Suppressor macrophage treated with lipopolysaccharide for 4 hours (primary cell): ENCODE measurements around the gene GSTO1.

Source experiments
- DNase-seq: peaks from one replicate; pipeline ENCODE4 v3.0.0-alpha.2; 2020

The GSTO1 gene

GRCh38 chr10:104307576-104308438 lies 53.1 kb downstream of the GSTO1 start:
- no peak for DNase-seq

DNA sequence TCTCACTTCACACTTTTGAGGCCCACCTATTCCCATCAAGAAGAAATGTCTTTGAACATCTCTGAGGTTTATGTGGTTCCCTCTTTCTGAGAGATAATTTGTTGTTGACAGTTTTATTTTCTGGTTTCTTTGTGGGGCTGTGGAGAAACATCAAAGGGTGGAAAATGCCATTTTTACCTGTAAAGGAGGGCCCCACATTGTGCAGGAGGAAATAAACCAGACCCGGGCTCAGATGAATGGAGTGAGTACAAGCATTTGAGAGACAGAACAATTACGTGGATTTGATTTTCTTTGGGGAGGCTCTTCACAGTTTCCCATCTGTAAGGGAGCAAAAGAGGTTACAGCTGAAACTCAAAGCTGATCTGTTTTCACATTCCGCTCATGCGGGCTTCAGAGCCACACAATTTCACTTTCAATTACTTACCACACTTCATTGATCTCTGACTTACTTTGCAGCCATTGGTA lies 53.8 kb downstream of the GSTO1 start:
- no peak for DNase-seq

GRCh38 chr10:104309980-104310978 lies 55.6 kb downstream of the GSTO1 start:
- no peak for DNase-seq

- DNase-seq, result no peak
Observed at GRCh38 chr10:104311184-104311720, 56.6 kb downstream of the GSTO1 start.

DNA sequence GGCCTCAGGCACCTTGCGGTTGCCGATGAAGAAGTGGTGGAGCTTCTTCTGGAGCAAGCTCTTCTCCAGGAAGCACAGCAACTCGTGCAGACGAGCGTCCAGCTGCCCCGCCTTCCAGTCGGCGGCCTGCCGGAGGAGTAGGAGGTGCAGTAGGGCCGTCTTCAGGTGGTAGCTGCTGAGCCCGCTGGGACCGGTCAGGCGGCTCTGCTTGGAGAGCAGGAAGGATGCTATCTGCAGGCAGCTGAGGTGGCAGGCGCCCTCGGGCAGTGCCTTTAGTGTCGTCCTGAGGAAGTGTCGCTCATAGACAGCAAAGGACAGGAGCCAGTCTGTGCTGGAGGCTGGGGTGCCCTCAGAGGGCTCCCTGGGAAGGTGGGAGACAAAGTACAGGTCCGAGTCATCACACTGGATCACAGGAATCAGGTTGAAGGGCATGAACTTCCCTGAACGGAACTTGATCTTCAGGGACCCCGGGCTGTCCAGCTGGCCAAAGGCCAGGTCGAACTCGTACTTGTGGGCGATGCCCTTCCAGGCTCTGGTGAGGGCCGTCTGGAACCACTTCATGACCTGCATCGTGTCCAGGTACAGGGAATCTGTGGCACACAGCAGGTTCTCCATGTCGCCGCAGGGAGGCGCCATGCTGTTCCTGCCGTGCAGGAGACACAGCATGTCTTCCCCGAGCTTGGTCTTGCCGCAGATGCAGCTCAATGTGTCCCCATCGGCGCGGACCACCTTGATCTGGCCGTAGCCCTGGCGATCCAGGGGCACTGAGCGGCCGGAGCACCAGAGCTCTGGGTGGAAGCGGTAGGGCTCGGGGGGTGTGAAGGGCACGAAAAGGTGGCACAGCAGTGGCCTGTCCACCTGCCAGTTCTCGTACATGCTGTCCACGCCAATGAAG lies 60.1 kb downstream of the GSTO1 start:
- DNase-seq, result no peak

GRCh38 chr10:104315486-104315921 lies 60.8 kb downstream of the GSTO1 start:
- no peak for DNase-seq

DNA sequence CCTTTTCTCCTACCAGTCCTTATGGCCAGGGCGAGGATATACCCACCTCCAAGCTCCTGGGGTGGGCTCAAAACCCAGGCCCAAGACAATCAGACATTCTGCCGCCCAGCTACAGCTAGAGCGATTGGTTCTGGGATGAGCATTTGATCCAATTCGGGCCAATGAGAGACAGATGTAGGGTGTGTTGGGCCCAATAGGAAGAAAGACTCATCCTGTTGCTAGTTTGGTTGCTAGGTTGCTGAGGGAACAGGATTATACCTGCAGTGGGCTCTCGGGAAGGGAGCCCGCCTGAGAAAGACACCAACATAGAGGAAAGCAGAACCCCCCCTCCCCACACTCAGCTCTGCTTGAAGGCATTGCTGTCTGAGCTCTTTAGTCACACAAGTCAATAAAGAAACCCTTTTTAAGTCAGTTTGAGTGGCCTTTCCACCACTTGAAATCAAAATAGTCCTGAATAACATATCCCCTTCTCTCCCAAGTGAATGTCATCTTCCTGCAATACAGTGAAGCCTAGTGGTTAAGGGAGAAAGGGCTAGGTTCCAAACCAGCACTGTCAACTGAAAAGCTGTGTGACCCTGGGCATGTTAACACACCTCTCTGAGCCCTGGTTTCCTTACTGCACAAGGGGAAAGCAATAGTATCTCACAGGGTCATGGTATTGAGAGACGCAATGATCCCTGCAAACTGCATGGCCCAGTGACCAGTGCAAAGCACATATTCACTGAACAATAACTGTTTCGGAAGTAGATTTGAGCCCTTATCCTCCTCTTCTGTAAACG lies 61.8 kb downstream of the GSTO1 start:
- DNase-seq, result no peak
